IPS-NIHi7 (cell line): ENCODE results near the gene MEGF6.
A peak's percentile ranks its signal among the peaks of the same experiment; 100 is the strongest.
"Not testable (repeated sequence)": the region's sequence is repeated elsewhere in the genome, so short reads cannot be mapped to it uniquely, and the experiment has no call there.

Source experiments
- DNase-seq: peaks from one replicate; pipeline ENCODE4 v3.0.0; 2012; ENCODE audit warnings: mixed read lengths; ENCODE audit errors: extremely low spot score

MEGF6 gene

DNA sequence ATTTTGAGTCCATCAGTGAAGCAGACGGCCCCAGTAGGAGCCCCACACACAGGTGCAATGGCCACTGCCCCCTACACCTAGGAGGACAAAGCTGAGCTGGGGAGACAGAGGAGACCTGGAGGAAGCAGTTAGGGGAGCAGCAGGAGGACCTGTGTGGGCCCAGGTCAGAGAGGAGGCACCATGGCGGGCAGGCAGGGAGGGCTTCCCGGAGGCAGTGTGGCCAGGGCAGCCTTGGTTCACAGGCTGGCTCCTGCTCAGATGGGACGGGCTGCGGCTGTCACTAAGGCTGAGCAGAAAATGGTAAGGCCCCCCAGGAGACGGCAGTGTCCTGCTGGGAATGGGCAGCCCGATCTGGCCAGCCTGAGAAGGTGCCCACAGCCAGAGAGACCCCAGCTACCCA, 15.4 kb downstream of the MEGF6 start:
- DNase-seq = no peak

DNA sequence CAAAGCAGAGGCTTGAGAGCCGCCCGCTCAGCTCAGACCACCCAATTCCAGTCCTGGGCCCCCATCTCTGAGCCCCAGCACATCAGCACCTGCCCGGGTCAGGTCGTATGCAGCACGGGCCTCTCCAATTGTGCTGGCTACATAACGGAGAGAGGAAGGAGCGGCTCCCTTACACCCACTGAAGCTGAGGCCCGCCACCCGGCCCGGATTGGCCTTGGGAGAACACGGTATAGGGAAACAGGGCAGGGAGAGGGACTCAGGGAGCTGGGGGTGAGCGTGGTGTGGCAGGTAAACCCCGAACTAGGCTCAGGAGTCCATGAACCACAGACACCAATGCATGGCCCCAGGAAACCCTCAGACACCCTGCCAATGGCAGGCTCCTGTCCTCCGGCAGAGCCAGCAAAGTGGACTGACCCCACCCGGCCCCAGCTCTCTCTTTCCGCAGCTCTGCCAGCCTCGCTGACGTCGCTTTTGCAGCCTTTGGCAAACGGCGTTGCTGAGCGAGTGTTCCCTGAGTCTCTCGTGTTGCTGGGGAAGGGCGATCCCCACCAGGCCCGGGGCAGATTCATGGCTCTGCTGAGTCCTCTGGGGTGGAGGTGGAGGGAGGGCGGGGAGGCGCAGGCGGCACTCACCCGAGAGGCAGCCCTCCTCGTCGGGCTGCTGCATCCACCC, 16.5 kb downstream of the MEGF6 start:
- DNase-seq = no peak

DNA sequence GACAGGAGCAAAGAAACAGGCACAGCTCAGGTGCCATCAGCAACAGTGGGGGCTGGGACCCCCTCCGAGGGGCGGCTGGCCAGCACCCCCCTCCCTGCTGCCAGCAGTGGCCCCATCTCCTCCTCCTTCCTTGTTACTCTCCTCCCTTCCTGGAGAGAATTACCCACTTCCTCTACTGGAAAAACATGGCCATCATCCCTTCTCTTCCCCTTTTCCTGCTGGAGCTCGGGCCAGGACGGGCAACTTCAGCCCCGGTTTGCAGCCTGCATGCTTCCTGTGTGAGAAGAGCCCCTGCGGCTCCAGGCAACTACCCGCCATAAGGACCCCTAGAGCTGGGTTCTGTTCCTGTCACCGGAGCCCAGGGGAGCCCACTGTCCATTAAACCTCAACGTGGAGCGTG, 17.6 kb downstream of the MEGF6 start:
- no peak for DNase-seq

DNA sequence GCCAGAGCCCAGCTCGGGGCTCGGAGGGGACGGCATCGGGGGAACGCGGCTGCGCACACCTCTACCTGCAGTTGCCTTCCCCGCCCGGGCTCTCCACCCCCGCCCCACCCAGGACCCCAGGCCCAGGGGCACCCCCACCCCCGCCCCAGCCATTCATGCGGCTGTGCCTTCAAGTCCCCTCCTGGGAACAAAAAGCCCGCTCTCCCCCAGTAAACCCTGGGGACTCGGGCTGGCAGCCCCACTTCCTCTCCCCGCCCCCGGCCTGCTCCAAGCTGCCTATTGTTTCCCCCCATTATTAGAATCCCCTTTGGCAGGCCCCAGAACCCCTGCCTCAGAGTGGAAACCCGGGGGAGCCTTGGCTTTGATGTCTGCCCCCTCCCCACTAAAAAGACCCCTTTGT, 18.0 kb downstream of the MEGF6 start:
- DNase-seq = no peak

DNA sequence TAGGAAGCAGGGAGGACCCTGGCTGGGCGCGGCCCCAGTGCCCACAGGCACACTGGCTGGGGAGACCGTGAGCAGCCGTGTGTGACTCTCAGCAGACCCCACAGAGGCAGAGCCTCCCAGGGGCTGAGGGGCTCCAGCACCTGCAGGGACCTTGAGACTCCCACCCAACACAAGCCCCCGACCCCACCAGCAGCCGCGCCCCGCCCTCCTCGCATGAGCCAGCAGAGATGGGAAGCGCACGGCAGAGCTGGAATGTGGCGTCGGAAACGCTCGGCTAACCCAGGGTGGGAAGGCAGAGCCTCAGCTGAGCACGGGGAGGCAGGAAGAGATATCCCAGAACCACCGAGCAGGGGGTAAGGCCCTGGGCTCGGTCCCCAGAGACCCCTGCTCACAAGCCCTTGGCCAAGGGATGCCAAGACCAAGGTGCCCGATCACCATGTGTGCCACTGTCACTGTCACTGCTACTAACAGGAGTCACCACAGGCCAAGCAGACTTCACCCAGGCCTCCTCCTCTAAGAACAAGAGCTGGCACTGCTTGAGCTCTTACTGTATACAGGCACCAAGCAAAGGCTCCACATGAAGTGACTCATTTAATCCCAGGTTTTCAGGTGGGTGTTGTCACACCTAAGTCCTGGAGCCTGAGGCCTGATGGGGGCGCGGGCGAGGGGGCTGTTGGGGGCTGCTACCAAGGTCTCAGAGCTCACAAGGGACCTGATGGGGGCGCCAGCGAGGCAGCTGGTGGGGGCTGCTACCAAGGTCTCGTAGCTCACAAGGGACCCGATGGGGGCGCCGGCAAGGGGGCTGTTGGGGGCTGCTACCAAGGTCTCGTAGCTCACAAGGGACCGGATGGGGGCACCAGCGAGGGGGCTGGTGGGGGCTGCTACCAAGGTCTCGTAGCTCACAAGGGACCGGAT, 20.1 kb downstream of the MEGF6 start:
- peak; percentile 53 for DNase-seq

DNA sequence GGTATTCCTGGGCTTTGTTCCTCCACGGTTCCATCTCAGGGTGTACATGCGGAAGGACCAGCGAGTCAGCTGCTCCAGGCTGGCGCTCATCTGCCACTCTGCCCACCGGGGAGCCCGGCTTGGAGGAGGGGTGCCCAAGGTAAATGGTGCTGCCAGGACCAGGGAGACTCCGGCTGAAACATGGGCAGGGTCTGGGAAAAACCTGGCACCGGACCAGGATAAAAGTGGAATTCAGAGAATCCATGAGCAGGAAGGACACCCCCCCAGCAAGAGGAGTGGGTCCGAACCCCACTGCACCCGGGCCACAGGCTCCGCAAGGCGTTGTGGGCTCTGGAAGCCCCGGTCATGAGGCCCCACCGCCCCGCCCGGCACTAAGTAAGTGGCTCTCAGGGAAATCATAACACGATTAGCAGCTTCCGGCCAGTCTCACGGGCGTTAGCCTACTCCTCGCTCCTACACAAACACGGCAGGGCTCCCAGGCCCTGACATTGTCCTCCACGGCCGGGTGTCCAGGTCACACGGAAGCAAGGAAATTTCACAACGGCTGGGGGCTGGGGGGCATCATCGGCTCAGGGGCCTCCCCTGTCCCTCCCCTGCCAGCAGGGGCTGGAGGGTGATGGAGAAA, 21.1 kb downstream of the MEGF6 start:
- no peak for DNase-seq

DNA sequence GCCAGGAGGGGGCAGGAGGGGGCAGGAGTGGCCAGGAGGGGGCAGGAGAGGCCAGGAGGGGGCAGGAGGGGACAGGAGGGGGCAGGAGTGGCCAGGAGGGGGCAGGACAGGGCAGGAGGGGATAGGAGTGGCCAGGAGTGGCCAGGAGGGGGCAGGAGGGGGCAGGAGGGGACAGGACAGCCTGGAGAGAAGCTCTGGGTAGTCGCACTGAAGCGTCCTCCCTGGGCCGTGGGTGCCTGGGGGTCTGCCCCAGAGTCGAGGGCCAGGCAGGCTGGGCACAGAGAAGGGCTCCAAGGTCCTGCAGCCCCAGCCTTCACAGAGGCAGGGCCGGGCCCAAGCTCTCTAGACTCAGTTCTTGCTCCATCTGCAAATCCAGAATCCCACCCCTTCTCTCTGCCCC, 22.9 kb downstream of the MEGF6 start:
- DNase-seq = no peak

DNA sequence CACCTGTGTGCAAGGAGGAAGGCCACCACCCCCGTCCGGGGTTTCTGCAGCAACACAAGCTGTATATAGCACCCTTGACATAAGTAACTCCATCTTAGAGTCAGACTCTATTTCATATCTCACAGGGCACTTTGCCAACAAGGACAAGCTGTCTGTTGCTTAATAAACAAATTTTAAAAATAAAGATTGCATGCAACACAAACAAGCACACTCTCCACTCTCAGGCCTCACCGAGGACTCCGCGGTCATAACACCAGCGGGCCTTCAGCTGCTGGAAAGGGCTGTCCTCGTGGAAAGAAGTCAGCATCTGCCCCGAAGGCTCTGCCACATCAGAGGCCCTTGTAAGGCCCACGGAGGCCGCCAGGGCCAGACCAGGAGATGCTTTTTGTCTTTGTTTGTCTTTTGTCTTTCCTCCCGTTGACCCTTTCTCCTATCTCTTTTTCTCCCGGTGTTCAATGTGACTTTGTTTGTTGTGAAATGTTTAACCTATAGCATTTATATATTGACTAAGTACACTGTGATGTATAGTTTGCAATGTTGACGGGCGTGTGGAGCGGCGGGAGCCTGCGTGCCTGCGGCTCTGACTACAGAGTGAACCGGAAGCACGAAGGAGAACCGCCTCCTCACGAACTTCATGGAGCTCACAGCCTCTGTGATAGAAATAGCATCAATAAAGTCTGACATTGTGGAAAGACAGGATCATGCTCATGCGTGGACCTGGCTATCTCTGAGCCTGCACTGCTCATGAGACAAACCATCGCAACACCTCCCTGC, 24.1 kb downstream of the MEGF6 start:
- DNase-seq = no peak

DNA sequence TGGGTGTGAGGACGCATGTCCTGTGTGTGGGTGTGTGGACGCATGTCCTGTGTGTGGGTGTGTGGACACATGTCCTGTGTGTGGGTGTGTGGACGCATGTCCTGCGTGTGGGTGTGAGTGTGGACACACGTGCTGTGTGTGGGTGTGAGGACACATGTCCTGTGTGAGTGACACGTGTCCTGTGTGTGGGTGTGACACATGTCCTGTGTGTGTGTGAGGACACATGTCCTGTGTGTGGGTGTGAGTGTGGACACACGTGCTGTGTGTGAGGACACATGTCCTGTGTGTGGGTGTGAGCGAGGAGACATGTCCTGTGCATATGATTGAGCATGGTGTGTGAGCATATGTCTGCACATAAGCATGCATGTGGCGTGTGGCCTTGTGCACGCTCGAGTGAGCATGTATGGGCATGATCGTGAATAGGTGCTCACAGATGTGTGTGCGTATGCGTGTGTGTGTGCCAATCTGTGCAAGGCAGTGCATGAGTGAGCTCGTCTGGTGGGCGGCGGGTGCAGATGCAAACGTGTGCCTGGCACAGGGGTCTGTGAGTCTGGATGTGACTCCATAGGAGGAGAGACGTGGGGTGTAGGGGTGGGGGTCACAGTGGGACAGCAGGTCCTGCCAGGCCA, 25.3 kb downstream of the MEGF6 start:
- DNase-seq = no peak

DNA sequence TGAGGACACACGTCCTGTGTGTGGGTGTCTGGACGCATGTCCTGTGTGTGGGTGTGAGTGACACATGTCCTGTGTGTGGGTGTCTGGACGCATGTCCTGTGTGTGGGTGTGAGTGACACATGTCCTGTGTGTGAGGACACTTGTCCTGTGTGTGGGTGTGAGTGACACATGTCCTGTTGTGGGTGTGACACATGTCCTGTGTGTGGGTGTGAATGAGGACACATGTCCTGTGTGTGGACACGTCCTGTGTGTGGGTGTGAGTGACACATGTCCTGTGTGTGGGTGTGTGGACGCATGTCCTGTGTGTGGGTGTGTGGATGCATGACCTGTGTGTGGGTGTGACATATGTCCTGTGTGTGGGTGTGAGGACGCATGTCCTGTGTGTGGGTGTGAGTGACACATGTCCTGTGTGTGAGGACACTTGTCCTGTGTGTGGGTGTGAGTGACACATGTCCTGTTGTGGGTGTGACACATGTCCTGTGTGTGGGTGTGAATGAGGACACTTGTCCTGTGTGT, 25.9 kb downstream of the MEGF6 start:
- not testable (repeated sequence) for DNase-seq

DNA sequence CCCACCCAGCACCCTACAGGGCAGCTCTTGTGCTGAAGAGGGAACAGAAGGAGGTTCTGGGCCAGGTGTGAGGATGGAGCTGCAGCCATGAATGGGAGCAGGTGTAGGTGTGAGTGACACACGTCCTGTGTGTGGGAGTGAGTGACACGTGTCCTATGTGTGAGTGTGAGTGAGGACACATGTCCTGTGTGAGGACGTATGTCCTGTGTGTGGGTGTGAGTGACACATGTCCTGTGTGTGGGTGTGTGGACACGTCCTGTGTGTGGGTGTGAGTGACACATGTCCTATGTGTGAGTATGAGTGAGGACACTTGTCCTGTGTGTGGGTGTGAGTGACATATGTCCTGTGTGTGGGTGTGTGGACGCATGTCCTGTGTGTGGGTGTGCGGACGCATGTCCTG, 26.4 kb downstream of the MEGF6 start:
- DNase-seq = no peak

DNA sequence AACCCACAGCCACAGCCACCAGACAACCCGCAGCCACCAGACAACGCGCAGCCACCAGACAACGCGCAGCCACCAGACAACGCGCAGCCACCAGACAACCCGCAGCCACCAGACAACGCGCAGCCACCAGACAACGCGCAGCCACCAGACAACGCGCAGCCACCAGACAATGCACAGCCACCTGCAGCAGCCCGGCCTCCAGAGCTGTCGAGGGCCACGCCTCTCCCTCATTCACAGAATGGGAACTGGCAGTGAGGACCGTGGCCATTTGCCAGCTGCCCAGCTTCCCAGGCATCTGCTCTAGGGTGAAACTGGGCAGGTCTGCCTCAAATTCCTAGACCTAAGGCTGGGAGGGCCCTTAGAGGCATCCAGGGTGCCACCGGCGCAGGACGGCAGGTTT, 27.6 kb downstream of the MEGF6 start:
- DNase-seq = not testable (repeated sequence)

DNA sequence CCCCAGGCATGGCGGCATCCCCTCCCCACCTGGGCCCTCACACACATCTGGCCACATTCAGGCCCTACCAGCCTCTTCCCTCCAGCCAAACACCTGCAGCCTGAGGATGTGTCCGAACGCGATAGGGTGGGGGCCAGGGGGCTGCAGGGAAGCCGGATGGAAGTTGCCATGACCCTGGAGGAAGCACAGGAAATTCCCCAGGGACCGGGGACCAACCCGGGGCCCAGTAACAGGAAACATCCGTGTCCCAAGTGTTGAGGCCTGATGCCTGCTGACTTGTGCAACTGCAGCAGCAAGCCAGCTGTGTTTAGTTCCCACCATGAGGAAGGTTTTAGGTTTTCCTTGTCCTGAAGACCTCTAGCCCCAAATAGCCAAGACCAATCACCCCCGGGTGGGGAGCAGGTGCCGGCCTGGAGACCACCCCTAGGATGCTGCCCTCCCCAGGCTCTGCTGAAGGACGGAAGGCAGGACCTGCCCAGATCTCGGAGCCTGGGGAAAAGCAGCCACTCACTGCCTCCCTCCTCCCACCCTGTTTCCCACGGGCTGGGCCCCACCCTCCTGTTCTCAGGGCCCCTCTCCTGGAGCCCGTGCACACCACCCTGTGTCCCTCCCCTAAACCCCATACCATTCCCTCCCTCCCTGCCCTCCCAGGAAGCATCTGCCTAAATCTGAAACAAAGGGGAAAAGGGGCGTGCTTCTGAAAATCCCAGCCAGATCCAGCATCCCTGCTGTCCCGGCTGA, 29.8 kb downstream of the MEGF6 start:
- DNase-seq = no peak

DNA sequence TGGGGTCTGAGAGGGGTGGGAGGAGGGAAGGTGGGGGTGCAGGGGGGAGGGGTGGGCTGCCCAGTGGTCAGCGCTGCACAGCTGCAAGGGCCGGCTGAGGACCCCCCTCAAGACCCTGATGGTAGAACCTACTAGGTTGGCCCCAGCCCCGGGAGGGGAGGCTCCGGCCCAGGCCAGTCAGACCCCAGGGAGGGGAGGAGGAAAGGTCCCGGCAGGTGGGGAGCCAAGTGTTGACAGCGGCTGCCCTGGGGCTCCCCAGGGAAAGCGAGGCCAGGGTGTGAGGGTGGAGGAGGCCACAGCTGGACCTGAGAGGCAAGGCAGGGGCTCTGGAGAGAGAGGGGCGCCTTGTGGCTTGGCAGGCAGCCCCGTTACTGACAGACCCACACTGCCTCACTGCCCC, 31.1 kb downstream of the MEGF6 start:
- DNase-seq = no peak

DNA sequence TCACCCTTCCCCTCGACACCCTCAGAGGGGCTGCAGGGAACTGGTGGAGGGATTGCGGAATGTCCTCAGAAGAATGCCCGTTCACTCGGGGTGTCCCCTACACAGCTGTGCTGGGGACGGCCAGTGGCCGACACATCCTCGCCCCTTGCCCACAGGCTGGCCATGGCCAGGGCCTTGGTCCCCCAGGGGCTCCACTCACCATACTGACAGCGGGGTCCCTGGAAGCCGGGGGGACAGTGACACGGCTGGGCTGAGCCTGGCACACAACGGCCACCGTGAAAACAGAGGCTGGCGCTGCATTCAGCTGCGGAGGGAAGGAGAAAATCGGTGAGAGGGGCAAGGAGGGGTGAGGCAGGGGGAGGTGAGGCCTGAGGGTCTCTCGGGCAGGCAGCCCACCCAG, 31.7 kb downstream of the MEGF6 start:
- no peak for DNase-seq

DNA sequence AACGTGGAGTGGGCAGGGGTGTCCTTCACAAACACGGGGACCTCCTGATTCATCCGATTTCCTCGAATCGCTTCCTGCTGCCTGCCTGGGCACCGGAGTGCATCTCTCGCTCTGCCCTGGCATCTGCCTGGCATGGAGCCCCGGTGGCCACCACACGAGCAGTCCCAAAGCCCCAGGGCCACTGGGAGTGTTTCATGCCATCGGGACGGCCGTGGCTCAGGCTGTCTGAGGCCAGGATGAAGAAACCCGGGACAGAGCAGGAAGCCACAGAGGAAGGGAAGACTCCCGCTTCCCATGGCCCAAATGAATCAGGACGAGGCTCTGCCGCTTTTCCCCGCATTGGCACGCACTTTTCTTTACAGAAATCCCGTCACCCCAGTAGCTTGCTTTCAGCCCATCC, 32.4 kb downstream of the MEGF6 start:
- DNase-seq = no peak

DNA sequence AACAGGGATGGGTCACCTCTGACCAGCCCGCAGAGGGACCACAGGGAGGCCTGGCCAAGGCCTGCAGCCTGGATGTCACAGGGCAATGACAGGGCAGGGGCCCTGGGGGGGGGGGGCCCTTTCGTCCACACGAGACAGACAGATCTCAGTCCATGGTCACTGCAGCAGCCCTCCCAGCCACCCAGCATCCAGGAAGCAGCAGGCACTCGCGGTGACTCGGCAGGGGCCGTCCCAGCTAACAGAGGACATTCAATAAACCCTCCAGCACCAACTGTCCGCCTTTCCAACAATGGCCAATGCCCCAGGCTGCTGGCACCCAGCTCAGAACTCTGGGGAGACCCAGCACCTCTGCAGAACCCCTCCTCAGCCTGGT, 32.9 kb downstream of the MEGF6 start:
- DNase-seq = no peak

DNA sequence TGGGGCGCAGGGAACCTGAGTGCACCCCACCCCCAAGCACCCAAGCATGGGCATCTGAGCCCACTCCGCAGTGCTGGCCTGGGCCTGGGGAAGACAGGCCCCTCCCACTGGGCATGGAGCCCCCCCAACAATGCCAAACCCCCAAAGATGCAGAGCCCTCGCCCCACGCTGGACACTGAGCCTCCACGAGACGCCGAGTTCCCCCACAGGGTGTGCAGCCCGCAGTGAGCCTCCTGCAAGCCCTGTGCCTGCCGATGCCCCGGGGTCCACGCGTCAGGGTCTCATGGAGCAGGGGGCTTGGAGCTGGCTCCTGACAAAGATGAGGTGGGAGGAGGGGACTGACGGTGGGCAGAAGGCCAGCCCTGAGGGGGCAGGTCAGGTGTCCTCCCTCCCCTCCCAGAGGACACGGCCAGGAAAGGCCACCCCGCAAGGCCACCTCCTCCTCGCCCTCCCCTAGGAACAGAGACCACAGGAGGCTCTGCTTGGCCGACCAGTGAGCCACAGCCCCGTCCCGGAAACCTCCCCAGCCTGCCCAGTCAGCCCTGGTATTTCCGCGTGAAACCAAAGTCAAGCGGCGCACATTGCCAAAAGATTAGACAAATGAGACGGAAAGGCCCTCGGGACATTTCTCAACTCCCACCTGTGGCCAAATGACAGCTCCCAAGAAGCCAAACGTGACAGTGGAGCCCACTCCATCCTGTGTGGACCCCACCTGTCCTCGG, 33.4 kb downstream of the MEGF6 start:
- DNase-seq = no peak

DNA sequence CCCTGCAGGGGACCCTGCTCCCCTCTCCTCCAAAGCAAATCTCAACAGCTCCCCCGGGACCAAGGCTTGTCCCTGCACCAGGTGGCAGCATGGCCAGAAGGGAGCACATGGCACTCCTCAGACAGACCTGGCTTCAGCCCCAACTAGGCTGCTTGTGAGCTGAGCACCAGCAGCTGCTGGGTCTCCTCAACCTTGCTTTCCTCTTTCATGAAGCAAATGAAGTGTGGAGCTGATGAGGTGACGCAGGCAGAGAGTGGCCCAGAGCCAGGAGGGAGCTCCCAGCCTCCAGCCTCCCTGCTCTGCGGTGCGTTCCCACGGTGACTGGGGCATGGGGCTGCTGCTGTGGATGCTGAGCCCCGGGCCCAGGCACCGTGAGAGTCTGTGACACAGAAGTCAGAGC, 34.0 kb downstream of the MEGF6 start:
- DNase-seq = no peak

DNA sequence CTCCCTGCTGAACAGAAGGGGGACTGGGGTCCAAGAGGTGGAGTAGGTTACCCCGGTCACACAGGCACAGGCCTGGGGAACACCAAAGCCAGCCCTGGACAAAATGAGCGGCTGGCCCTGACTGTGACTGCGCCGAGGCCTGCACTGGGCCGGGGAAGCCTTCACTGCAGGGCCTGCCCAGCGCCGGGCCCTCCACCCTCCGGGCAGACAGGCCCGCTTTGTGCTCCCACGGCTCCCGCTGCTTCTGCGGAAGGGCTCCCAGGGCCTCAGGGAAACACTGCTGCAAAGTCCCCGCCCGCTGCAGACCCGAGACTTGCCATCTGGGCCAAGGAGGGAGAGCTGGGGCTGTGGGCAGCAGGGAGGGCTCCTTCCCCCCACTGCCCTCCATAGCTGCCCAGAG, 35.3 kb downstream of the MEGF6 start:
- no peak for DNase-seq
